Fibroblast of the aortic adventitia (primary cell): ENCODE measurements around the gene TTLL12. TPM values are rescaled to one million over a fixed set of nuclear protein-coding genes. Genes with fewer than 3 reads are reported as not detected.

Experiments used
- DNase-seq: peaks from one replicate; pipeline ENCODE4 v3.0.0-alpha.2; 2010; ENCODE audit warnings: low read depth
- H3K4me3 ChIP-seq: 2 replicates; pipeline ENCODE4 v1.5.1; 2011; ENCODE audit warnings: low read depth, mild to moderate bottlenecking, control low read depth, low read length, moderate library complexity
- total RNA-seq: library from RNA; depleted of rRNA; stranded (reverse); fragments of >200 nt; gene quantifications from 2 replicates; pipeline ENCODE4 v1.2.3, GENCODE V29; 2012; ENCODE audit warnings: low replicate concordance
- TF ChIP-seq, protein P1 (sequence below): IDR thresholded peaks from 2 replicates; pipeline ENCODE4 v1.5.1; 2011; ENCODE audit warnings: mild to moderate bottlenecking, low read length, control low read depth, inconsistent platforms; ENCODE audit not compliant: insufficient read depth

Gene TTLL12
- total RNA-seq, 1 donor = 40.5 TPM

DNA sequence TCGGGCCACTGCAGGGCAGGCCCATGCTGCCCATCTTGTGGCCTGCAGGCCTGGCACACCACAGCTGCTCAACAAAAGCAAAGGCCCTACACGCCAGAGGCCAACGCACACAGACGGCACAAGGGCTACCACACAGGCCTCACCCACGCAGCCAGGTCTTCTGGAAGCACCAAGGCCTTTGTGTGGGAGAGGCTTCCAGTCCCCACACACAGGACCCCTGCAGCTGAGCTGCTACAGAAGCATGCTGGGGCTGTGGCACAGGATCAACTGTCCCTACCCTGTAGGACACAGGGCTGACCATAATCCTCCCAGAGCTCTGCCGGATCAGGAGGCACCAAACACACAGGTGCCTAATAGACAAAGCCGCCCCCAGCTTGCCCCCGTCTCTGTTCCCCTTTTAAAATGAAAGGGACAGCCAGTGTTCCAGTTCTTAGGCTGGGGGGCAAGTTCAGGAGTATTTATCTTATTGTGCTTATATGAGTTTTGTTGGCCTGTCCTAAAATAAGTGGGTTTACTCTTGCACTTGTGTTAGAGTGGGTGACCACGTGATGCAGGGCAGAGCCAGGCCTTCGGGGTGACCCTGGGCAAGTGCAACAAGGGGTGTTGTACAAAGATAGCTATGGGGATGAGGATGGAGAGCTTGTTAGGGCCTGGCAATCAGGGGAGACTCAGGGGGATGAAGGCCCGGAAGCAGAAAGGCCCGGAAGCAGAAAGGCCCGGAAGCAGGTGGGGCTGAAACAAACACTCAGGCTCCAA is 5.4 kb downstream of the TTLL12 start:
- DNase-seq = no peak
- no peak overlapping the region for H3K4me3 ChIP-seq
- TF ChIP-seq, protein P1, sequence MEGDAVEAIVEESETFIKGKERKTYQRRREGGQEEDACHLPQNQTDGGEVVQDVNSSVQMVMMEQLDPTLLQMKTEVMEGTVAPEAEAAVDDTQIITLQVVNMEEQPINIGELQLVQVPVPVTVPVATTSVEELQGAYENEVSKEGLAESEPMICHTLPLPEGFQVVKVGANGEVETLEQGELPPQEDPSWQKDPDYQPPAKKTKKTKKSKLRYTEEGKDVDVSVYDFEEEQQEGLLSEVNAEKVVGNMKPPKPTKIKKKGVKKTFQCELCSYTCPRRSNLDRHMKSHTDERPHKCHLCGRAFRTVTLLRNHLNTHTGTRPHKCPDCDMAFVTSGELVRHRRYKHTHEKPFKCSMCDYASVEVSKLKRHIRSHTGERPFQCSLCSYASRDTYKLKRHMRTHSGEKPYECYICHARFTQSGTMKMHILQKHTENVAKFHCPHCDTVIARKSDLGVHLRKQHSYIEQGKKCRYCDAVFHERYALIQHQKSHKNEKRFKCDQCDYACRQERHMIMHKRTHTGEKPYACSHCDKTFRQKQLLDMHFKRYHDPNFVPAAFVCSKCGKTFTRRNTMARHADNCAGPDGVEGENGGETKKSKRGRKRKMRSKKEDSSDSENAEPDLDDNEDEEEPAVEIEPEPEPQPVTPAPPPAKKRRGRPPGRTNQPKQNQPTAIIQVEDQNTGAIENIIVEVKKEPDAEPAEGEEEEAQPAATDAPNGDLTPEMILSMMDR = no peak

DNA sequence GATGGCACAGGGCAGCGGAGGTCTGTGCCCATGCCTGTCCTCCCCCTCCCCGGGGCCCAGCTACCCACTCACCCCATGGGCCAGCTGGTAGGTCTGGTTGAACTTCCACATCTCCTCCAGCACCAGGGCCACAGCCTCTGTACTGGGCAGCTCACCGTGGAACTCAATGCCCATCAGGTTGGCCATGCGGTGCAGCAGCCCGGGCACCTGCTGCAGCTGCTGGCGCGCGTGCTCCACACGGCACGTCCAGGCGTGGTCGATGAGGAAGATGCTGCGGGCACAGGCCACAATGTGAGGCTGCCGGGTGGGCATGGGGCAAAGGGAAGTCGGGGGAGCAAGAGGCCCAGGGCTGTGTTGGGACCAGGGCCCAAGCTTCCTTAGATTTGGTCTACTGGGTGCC is 6.3 kb downstream of the TTLL12 start:
- H3K4me3 ChIP-seq = no peak overlapping the region
- TF ChIP-seq, protein P1 = no peak
- DNase-seq = no peak

DNA sequence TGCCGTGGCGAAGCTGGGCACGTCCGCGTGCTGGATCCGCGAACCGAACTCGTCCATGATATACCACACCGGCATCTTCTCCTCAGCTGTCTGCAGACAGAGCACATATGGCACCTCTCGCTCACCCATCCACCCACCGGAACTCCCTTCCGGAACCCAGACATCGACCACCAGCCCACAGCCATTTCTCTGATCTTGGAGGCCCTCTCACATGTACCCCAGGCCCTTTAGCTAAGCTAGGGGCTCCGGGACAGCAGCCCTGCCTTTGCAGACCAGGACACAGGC is 7.1 kb downstream of the TTLL12 start:
- DNase-seq = no peak
- TF ChIP-seq, protein P1 = no peak

GRCh38 chr22:43179146-43179910 is 7.6 kb downstream of the TTLL12 start:
- DNase-seq = no peak
- TF ChIP-seq, protein P1 = no peak

More for the DNA sequence above, 7.1 kb downstream of the TTLL12 start:
- no peak overlapping the region for H3K4me3 ChIP-seq

GRCh38 chr22:43177479-43177878 is 9.5 kb downstream of the TTLL12 start:
- TF ChIP-seq, protein P1 = no peak
- H3K4me3 ChIP-seq = no peak overlapping the region
- DNase-seq = no peak

More at GRCh38 chr22:43179146-43179910, 7.6 kb downstream of the TTLL12 start:
- H3K4me3 ChIP-seq = no peak overlapping the region

- TF ChIP-seq, protein P1 = no peak
- no peak for DNase-seq
- no peak overlapping the region for H3K4me3 ChIP-seq
Measured at GRCh38 chr22:43176090-43176489, 10.8 kb downstream of the TTLL12 start.
